IMR-90 (cell line): ENCODE results near the gene ELOVL5. TPM values are rescaled to one million over a fixed set of nuclear protein-coding genes. Genes with fewer than 3 reads are reported as not detected.

Experiments
- ATAC-seq: fragments of 200-7000 bp; cut with Tn5 transposase; 2 replicates; pipeline ENCODE4 v1.9.1; 2020; ENCODE audit warnings: low read depth, mild to moderate bottlenecking, moderate library complexity
- BruUV-seq: library from RNA; stranded (reverse); fragments of 400-500 nt; replicated peaks from 2 replicates; lab custom pipeline; 2021; lab: Mats Ljungman, UMichigan
- CTCF ChIA-PET: fragments of 300-600 bp; formaldehyde crosslinking; extraction: SDS; loops from one replicate; lab custom pipeline; 2021; ENCODE audit warnings: antibody characterized with exemption; lab: Yijun Ruan, JAX
- POLR2A ChIA-PET: fragments of 300-600 bp; sonication (Branson Sonifier 250); formaldehyde crosslinking; loops from one replicate; lab custom pipeline; 2022; ENCODE audit warnings: antibody characterized with exemption; ENCODE audit not compliant: unreplicated experiment; lab: Charles Lee
- DNase-seq: peaks from one replicate; pipeline ENCODE4 v3.0.0; 2013
- H2AFZ ChIP-seq: replicated peaks from 2 replicates; pipeline ENCODE3; 2013; ENCODE audit warnings: low read length, mild to moderate bottlenecking; ENCODE audit not compliant: poor library complexity
- H2AK5ac ChIP-seq: 2 replicates; pipeline ENCODE4 v1.6.1; 2013; ENCODE audit warnings: low read depth, low read length, inconsistent platforms
- H2AK9ac ChIP-seq: replicated peaks from 2 replicates; pipeline ENCODE3; 2013; ENCODE audit warnings: mild to moderate bottlenecking, low read depth, low read length, moderate library complexity; ENCODE audit not compliant: poor library complexity
- H2BK120ac ChIP-seq: 2 replicates; pipeline ENCODE4 v1.6.1; 2013; ENCODE audit warnings: low read depth, low read length, inconsistent platforms
- H2BK15ac ChIP-seq: 3 replicates; pipeline ENCODE4 v1.6.1; 2013; ENCODE audit warnings: low read depth, low read length, inconsistent platforms
- H2BK20ac ChIP-seq: 2 replicates; pipeline ENCODE4 v1.6.1; 2013; ENCODE audit warnings: low read depth, mild to moderate bottlenecking, inconsistent platforms, low read length, moderate library complexity
- H2BK5ac ChIP-seq: 2 replicates; pipeline ENCODE4 v1.6.1; 2013; ENCODE audit warnings: mild to moderate bottlenecking, low read depth, low read length, inconsistent platforms; ENCODE audit not compliant: poor library complexity, severe bottlenecking
- H3K14ac ChIP-seq: replicated peaks from 2 replicates; pipeline ENCODE4 v1.6.1; 2013; ENCODE audit warnings: low read depth, low read length, inconsistent platforms
- H3K18ac ChIP-seq: 2 replicates; pipeline ENCODE4 v1.6.1; 2013; ENCODE audit warnings: low read depth, low read length, control low read depth
- H3K23ac ChIP-seq: 2 replicates; pipeline ENCODE4 v1.6.1; 2013; ENCODE audit warnings: low read depth, low read length, inconsistent platforms
- H3K27ac ChIP-seq: 2 replicates; pipeline ENCODE4 v1.5.1; 2013; ENCODE audit warnings: mild to moderate bottlenecking, control low read depth, low read length; ENCODE audit not compliant: insufficient read depth
- H3K27me3 ChIP-seq: 2 replicates; pipeline ENCODE4 v1.6.1; 2013; ENCODE audit warnings: low read length; ENCODE audit not compliant: control insufficient read depth, insufficient read depth
- H3K36me3 ChIP-seq: 2 replicates; pipeline ENCODE4 v1.6.1; 2013; ENCODE audit warnings: low read length, mixed read lengths; ENCODE audit not compliant: control insufficient read depth, insufficient read depth
- H3K4ac ChIP-seq: 2 replicates; pipeline ENCODE4 v1.6.1; 2013; ENCODE audit warnings: low read depth, low read length, inconsistent platforms
- H3K4me1 ChIP-seq: 2 replicates; pipeline ENCODE4 v1.6.1; 2013; ENCODE audit warnings: low read length, mixed read lengths; ENCODE audit not compliant: control insufficient read depth, insufficient read depth
- H3K4me2 ChIP-seq: 2 replicates; pipeline ENCODE4 v1.6.1; 2013; ENCODE audit warnings: low read depth, mild to moderate bottlenecking, control low read depth, low read length, moderate library complexity
- H3K4me3 ChIP-seq: 2 replicates; pipeline ENCODE4 v1.5.1; 2013; ENCODE audit warnings: low read depth, mild to moderate bottlenecking, control low read depth, low read length, moderate library complexity; ENCODE audit not compliant: insufficient read depth
- H3K56ac ChIP-seq: 2 replicates; pipeline ENCODE4 v1.6.1; 2013; ENCODE audit warnings: low read length, inconsistent platforms; ENCODE audit not compliant: insufficient read depth; ENCODE audit errors: extremely low read depth
- H3K79me1 ChIP-seq, 2 experiments: 2 replicates each; pipeline ENCODE4 v1.6.1; 2013; ENCODE audit warnings: low read length in 2 of 2, inconsistent platforms in 1 of 2, low read depth in 1 of 2
- H3K9ac ChIP-seq: 2 replicates; pipeline ENCODE4 v1.6.1; 2013; ENCODE audit warnings: low read depth, low read length, control low read depth
- H3K9me1 ChIP-seq: 2 replicates; pipeline ENCODE4 v1.6.1; 2013; ENCODE audit warnings: low read length, inconsistent platforms; ENCODE audit not compliant: insufficient read depth
- H3K9me3 ChIP-seq: 2 replicates; pipeline ENCODE4 v1.6.1; 2013; ENCODE audit warnings: low read length; ENCODE audit not compliant: control insufficient read depth, insufficient read depth
- H4K20me1 ChIP-seq: 2 replicates; pipeline ENCODE4 v1.6.1; 2013; ENCODE audit warnings: low read length, inconsistent platforms; ENCODE audit not compliant: insufficient read depth
- H4K5ac ChIP-seq: 2 replicates; pipeline ENCODE4 v1.6.1; 2013; ENCODE audit warnings: mild to moderate bottlenecking, low read depth, low read length, control low read depth
- H4K8ac ChIP-seq, 2 experiments: 2 replicates each; pipeline ENCODE4 v1.6.1; 2013; ENCODE audit warnings: low read depth in 2 of 2, low read length in 2 of 2, control low read depth in 1 of 2, inconsistent platforms in 1 of 2
- H4K91ac ChIP-seq: 2 replicates; pipeline ENCODE4 v1.6.1; 2013; ENCODE audit warnings: low read depth, low read length, inconsistent platforms; ENCODE audit not compliant: insufficient read depth
- BHLHE40 ChIP-seq: fragments of 150-350 bp; IDR thresholded peaks from 2 replicates; pipeline ENCODE4 v1.6.1; 2016; ENCODE audit warnings: mild to moderate bottlenecking, low read depth, low read length
- POLR2A ChIP-seq: IDR thresholded peaks from 2 replicates; pipeline ENCODE4 v1.6.1; 2012; ENCODE audit warnings: mild to moderate bottlenecking, low read depth, low read length
- SMC3 ChIP-seq: fragments of 150-350 bp; IDR thresholded peaks from 2 replicates; pipeline ENCODE4 v1.6.1; 2016; ENCODE audit warnings: low read depth, mild to moderate bottlenecking, antibody characterized with exemption, low read length, moderate library complexity
- WGBS, 2 experiments: methylation state at CpG; one replicate each; pipeline versions ENCODE4 v1.1.5 to v1.1.7; 2013; ENCODE audit warnings: missing lambda C conversion rate in 2 of 2; ENCODE audit not compliant: insufficient read length in 1 of 2; ENCODE audit errors: extremely low coverage in 2 of 2; 5-methylcytosine and 5-hydroxymethylcytosine counted together
- dilution Hi-C: fragments of 300-500 bp; cut with HindIII; formaldehyde crosslinking; loops from one replicate; pipeline ENCODE4 v1.14.3; 2018; ENCODE audit warnings: low sequenced_read_pairs; ENCODE audit not compliant: unreplicated experiment
- in situ Hi-C: fragments of 300-500 bp; cut with MboI; formaldehyde crosslinking; loops from 3 replicates; pipeline ENCODE4 v1.14.3; 2019; ENCODE audit warnings: low sequenced_read_pairs, inconsistent platforms, mixed read lengths
- intact Hi-C: fragments of 100-400 bp; cut with micrococcal nuclease; formaldehyde crosslinking; loops from 2 replicates; pipeline ENCODE4 v1.10.0; 2022
- polyA plus RNA-seq, 3 experiments: library from polyadenylated mRNA; depleted of rRNA; stranded (reverse); fragments of >200 nt; gene quantifications; 2 replicates each; pipeline ENCODE4 v1.2.3, GENCODE V29; 2012; ENCODE audit warnings: low replicate concordance in 1 of 3
- total RNA-seq: library from RNA; depleted of rRNA; stranded (reverse); fragments of >200 nt; gene quantifications from 2 replicates; pipeline ENCODE4 v1.2.3, GENCODE V29; 2012

Gene ELOVL5
- total and polyA plus RNA-seq, 2 of the 4 experiments (the other 2 are of a cell fraction): 32.1 to 42.3 TPM

DNA sequence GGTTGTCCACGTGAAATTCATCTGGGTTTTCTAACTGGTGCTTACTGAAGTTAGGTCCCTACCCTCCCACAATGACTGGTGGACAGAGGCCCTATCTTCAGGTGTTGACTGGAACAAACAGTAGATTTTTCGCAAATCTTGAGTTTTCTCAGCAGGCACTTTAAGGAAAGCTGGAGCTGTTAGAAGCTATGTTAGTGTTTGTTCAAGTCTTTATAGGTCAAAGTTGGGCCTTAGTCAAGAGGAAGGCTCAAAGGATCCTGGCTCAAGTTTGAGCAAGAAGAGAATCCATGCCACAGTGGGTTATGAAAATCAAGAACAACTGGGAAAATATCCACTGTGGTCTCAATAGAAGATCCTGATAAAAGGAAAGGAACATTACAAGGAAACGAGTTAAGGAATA is 48.5 kb upstream of the ELOVL5 start:
- POLR2A ChIA-PET: no interaction called here
- TF ChIP-seq POLR2A (no peak), BHLHE40 (no peak), SMC3 (no peak)
- ATAC-seq: no peak

More for the DNA sequence above, 48.5 kb upstream of the ELOVL5 start:
- Histone ChIP-seq H3K79me1 (no peaks in the 10 kb centered on the region), H2AK5ac (no peak overlapping the region), H3K4me3 (no peak overlapping the region), H4K5ac (no peak overlapping the region), H3K14ac (no peak overlapping the region), H3K4me1 (no peaks in the 10 kb centered on the region), H2AFZ (no peak overlapping the region), H2BK20ac (no peak overlapping the region), H2AK9ac (no peak overlapping the region), H3K9ac (no peak overlapping the region), H3K27me3 (peaks cover 7% of the 10 kb centered on the region), H3K36me3 (no peaks in the 10 kb centered on the region), H3K4me2 (no peak overlapping the region), H3K23ac (no peak overlapping the region), H3K9me1 (no peaks in the 10 kb centered on the region), H3K18ac (no peak overlapping the region), H4K8ac (no peak overlapping the region), H3K27ac (no peak overlapping the region), H4K20me1 (no peaks in the 10 kb centered on the region), H3K4ac (no peak overlapping the region), H3K9me3 (no peaks in the 10 kb centered on the region), H2BK120ac (no peak overlapping the region), H4K91ac (no peak overlapping the region), H2BK15ac (no peak overlapping the region), H2BK5ac (no peak overlapping the region), H3K56ac (no peak overlapping the region)
- no TSS peak for BruUV-seq
- CTCF ChIA-PET: no interaction called here
- dilution Hi-C loops: no loop called here
- in situ Hi-C loops: no loop called here
- no peak for DNase-seq
- intact Hi-C loops: no loop called here
- WGBS, 2 experiments: no CpG with 5 or more reads among the region's 3 CpGs
